K562 (cell line): ENCODE data around the gene PLCG2.

ENCODE experiments used
- CTCF ChIP-seq, 3 experiments: IDR thresholded peaks in 2 of 3; conservative IDR thresholded peaks in 1 of 3; 2 replicates each; pipeline ENCODE4 v1.5.1; 2011 to 2012; ENCODE audit warnings: low read length in 3 of 3, mild to moderate bottlenecking in 3 of 3, control low read depth in 2 of 3, improper control_type of control experiment in 1 of 3, inconsistent platforms in 1 of 3, low read depth in 1 of 3, mixed read lengths in 1 of 3, moderate library complexity in 1 of 3; ENCODE audit not compliant: insufficient read depth in 2 of 3
- SP1 ChIP-seq: sonication (generic); formaldehyde crosslinking; IDR thresholded peaks from 2 replicates; pipeline ENCODE4 v1.8.1; 2022; ENCODE audit warnings: mild to moderate bottlenecking, missing genetic modification reagents
- YBX1 ChIP-seq: fragments of 450-650 bp; IDR thresholded peaks from 2 replicates; pipeline ENCODE4 v1.7.1; 2016; ENCODE audit warnings: mild to moderate bottlenecking
- ZNF143 ChIP-seq: sonication (generic); formaldehyde crosslinking; IDR thresholded peaks from 2 replicates; pipeline ENCODE4 v1.9.0; 2022; ENCODE audit warnings: mild to moderate bottlenecking, missing genetic modification reagents

DNA sequence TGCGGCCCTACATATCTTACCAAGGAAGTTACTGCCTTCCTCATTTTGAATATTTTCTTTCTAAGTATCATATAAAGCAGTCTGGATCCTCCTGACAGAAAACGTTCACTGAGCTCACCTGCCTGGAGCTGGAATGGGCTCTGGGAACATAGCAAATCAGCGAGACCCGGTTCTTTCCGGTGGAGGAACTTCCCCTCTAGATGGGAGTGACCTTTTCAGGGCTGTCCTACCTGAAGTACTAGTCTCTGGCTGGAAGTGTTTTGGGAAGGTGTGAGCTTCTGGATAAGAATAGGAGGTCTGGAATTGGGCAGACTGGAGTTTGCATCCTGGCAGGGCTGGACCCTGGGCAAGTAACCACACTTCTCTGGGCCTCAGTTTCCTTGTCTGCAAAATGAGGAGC is 152.8 kb downstream of the PLCG2 start:
- TF ChIP-seq ZNF143 (CRISPR knock-in tag) (no peak), YBX1 (no peak), CTCF (IDR thresholded peaks at IDR 0.05 in 2 of 3, conservative IDR thresholded peaks at IDR 0.05 in 1 of 3; ENCODE audit: insufficient read depth in 2 of 3, low read depth in 1 of 3, low read length in 3 of 3) (no peak), SP1 (CRISPR knock-in tag) (no peak)
